NCI-H2081 treated with DMSO at 0.1 percent for 48 hours (cell line): ENCODE data around the gene HDAC5.
"Not testable (repeated sequence)": the region's sequence is repeated elsewhere in the genome, so short reads cannot be mapped to it uniquely, and the experiment has no call there.

Source experiments
- DNase-seq: peaks from one replicate; lab custom pipeline; 2025; lab: John Stamatoyannopoulos, UW

The HDAC5 gene

DNA sequence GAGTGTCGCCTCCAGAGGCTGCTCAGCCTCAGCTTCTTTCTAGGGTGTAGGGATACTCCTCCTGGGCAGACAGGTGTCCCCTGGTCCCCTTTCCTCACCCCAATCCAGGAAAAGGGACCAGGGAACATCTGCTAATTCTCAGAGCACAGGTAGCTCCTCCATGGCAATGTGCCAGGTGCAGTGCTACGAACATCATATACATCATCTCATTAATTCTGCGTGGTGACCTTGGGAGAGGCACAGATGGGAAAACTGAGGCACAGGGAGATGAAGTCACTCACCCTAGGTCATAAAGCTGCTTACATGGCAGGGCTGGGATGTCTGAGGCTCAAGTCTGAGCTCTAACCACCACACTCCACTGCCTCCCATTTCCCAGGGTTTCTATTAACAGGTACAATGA is 11.7 kb downstream of the HDAC5 start:
- DNase-seq = no peak

GRCh38 chr17:44110823-44111633 is 12.4 kb downstream of the HDAC5 start:
- DNase-seq = peak; percentile 91

GRCh38 chr17:44110011-44110686 is 13.3 kb downstream of the HDAC5 start:
- no peak for DNase-seq

GRCh38 chr17:44109312-44109630 is 14.2 kb downstream of the HDAC5 start:
- no peak for DNase-seq

DNA sequence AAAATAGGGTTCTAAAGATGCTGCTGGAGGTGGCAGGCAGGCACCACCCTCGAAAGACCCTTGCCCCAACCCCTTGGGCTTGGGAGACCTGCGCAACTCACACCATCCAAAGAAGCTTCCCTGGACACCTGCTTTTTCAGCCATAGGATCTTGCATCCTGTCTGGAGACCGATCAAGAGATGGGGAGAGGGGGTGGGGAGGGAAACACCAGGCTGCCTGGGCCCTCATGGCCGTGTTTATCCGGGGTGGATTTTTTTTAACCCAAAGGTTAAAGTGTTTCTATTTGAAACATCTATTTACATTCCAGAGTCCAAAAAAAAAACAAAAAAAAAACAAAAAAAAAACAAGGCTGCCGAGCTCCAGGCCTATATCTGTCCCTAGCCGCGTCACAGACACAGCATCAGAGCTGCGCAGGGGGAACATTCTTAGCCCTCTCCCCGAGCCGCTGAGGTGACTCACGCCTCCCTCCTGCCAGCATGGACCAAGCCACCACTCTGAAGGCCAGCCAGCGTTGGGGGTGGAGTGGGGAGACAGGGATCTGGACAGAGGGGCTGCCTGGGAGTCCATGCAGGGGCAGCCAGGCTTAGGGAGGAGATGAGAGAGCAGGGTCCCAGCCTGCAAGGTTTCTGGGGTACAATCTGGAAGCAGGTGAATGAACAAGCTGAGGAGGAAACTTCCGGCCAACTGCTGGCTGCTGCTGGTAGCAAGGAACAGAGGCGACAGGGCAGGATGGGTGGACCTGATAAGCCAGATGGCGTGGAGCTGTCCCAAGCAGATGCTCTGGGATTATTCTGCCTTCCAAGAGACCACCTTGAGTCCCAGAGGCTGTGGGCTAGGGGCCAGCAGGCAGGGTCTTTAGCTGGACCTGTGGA is 14.8 kb downstream of the HDAC5 start:
- DNase-seq = no peak

- DNase-seq = no peak
These were observed 16.6 kb downstream of the HDAC5 start for GRCh38 chr17:44106801-44107200.

DNA sequence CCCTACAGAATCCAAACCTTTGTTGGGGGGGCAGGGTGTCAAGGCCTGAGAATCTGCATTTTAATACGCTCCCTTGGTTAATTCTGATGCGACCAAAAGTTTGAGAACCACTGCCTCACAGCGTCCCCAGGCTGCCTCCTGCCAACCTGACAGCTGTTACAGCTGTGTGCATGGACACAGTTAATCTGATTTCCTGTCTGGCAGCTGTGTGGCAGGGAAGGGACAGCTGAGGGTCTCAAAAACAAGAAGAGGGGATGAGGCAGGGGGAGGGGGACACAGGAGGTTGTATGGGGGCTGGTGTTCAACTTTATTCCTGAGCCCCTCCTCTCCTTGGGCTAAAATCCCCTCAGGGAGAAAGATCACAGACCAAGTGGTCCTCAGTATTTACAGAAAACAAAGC is 17.5 kb downstream of the HDAC5 start:
- DNase-seq = no peak

DNA sequence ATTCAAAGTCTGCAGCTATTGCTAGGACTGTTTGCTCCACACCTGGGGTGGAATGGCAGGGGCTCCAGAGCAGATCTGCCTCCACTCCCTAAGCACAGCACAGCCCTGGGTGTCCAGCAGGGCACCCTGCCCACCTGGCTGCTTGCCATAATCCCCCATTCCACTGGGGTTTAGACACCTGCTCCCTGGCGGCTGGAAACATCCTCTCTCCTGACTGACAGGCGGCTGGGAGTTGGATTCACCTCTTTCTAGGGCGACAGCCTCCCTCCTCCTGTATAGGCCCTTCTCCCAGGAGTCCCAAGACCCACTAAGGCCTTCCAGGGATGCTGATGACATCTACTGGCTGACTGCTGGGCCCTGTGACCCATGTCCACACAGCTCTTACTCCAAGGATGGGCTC is 18.0 kb downstream of the HDAC5 start:
- no peak for DNase-seq

DNA sequence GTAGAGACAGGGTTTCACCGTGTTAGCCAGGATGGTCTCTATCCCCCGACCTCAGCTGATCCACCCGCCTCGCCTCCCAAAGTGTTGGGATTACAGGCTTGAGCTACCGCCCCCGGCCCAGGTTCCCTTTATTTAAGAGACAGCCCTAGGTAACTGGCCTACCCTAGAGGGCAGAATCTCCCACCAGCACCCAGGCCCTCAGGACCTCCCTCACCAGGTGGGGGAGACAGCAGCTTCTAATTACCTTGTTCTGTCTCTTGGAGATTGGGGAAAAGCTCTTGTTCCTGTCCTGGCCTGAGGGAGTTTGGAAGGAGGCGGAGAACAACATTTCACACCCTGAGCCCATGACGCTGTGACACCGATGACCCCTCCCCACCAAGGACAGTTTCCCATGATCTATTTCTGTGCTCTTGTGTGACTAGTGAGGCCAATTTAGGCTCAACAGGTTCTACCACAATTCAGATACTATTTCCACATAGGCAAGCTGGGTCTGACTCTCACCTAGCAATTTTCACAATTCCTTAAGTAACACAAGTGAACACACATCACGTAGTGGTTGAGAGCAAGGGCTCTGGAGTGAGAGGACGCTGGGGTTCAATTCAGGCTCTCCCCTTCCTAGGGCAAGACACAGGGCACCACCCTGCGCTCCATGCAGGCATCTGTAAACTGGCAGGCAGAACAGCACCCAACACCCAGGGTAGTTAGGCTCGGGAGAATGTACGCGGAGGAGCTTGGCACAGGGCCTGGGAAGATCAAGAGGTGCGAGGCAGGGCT is 20.4 kb downstream of the HDAC5 start:
- DNase-seq = no peak

DNA sequence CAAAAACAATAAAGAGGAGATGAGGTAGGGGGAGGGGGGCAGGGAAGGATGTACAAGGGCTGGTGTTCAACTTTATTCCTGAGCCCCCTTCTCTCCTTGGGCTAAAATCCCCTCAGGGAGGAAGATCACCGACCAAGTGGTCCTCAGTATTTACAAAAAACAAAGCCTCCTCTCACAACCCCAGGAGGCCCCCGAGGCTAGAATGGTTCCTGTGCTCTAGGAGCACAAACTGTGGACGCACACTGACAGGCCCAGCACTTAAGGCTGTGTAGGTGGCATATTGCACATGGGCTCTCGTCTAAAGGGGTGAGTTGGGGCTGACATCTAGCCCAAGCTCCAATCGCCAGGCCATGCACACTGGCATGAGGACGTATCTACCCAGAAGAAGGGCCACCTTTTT is 21.6 kb downstream of the HDAC5 start:
- DNase-seq = not testable (repeated sequence)

GRCh38 chr17:44097110-44097958 is 26.1 kb downstream of the HDAC5 start:
- DNase-seq = no peak

- peak; percentile 79 for DNase-seq
These were observed 27.6 kb downstream of the HDAC5 start for GRCh38 chr17:44095647-44096496.

- no peak for DNase-seq
These were observed 28.1 kb downstream of the HDAC5 start for GRCh38 chr17:44095388-44095646.

DNA sequence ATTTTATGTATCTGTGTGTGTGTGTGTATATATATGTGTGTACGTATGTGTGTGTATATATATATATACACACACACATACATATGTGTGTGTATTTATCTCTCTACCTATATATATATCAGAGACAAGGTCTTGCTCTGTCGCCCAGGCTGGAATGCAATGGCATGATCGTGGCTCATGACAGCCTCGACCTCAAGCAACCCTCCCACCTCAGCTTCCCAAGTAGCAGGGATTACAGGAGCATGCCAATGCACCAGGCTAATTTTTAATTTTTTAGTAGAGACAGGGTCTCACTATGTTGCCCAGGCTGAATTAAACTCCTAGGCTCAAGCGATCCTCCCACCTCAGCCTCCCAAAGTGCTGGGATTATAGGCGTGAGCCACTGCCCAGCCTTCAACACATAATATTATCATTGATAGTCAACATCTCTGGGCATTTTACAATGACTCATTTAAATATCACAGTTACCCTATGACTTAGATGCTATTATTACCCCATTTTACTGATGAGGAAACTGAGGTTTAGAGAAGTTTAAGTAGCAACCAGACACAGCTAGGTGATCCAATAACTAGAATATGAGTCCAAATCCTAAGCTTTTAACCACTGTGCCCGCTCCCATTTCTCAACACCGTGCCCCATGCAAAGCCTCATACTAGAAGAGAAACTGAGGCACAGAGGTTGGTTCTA is 28.6 kb downstream of the HDAC5 start:
- no peak for DNase-seq

DNA sequence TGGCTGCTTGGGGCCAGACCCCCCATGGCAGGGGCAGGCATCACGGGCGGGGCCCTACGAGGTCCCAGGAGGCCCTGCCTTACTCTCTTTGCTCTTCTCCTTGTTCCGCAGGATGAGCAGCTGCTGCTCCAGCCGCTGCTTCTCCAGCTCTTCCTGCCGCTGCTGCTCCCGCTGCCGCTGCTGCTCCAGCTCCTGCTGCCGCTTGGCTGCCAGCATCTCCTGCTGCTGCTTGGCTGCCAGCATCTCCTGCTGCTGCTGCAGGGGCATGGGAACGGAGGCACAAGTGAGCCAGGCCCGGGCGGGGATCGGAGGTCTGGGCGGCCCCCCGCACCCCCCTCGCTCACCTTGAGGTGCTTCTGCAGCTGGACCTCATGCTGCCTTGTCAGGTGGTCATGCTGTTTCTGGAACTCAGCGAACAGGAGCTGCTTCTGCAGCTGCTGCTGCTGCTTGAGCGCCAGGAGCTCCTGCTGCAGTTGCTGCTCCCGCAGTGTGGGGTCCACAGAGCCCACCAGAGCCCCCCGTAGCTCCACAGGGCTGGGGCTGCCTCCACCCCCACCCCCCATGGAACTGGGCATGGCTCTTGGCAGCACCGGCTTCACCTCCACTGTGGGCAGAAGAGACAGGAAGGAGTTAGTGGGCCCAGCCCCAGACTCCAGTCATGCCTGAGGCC is 30.1 kb downstream of the HDAC5 start:
- DNase-seq = no peak

DNA sequence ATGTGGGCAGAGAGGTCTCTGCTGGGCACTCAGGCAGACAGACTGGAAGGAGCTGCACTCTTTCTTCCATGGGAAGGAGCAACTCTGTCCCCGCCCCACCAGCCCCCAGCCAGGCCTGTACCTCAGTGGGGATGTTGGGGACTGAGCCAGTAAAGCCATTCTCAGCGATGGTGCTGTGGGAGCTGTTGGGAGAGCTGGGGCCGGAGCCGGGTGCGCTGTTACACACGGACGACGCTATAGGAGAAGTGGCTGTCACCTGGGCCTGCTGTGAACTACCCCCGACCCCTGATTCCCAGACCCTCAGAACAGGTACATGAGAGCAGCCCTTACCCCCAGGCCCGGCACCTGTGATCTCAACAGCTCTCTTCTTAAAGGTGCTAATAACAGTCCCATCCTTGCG is 31.4 kb downstream of the HDAC5 start:
- no peak for DNase-seq

DNA sequence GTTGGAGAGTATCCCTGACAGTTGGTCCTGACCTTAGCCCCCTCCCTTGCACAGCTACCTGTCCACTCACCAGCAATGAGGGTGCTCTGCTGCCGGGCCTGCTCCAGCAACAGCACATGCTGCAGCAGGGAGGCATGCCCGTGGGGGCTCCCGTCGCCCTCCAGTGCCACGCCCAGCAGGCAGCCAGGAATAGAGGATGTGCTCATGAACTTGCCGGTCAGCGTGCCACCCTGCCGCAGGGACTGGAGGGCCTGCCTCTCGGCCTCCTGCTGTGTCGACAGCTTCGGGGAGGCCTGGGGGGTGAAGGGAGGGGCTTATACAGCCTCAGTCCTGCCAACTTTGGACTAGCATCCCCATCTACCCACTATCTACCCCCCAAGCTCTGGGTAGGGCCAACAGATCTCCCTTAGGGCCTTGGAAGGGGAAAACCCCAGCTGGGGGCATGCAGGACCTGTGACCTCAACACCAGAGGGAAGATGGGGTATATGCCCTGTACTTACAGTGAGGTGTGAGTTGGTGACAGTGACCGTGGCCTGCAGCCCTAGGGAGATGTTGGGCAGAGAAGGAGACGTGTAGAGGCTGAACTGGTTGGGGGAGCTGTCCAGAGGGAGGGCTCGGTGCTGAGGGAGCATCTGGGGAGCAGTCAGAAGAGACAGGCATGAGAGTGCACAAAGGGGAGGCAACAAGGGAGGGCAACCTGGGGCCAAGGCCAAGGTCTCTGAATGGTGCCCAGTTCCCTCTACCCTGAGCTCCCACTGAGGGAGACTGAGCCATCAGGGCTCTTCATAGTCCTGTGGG is 32.0 kb downstream of the HDAC5 start:
- no peak for DNase-seq

- no peak for DNase-seq
These were observed 35.2 kb downstream of the HDAC5 start for GRCh38 chr17:44088254-44088653.
